ENCODE data around the gene CIAPIN1.

DNA sequence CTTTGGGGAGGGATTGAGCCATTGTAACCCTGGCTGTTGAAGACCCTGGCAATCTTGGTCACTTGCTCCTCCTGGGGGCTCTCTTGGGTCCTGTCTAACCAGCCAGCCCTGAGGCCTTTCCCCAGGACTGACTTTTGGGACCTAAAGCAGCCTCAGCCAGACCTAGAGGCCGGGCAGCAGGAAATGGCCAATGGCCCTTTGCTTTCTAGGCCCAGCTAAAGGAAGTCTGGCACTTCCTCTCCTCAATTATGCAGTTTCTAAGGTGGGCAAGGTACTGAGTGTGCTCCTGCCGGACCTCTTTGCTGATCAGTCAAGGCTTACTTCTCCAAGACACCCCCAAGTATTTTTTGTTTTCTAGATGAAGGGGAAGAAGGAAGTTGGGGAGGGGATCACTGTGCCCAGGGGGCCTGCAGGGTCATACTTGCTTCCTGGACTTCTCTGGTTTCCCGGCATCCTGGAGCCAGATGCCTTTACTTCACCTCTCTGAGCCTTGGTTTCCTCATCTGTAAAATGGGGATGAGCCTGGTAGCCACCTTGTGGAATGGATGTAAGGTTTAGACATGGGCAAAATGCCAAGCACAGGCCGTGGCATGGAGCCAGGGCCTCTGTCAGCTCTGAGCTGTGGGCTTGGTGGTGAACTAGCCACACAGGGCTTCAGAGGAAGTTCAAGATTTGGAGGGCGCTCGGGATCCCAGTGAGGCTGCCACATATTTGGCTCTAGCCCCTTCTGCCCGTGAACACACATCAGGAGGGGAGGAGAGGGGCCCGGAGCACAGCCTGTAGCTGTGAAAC, 66.3 kb downstream of the CIAPIN1 start:
- TF ChIP-seq EP300 (IDR thresholded peaks at IDR 0.05): no peak
- TF ChIP-seq, protein P1, sequence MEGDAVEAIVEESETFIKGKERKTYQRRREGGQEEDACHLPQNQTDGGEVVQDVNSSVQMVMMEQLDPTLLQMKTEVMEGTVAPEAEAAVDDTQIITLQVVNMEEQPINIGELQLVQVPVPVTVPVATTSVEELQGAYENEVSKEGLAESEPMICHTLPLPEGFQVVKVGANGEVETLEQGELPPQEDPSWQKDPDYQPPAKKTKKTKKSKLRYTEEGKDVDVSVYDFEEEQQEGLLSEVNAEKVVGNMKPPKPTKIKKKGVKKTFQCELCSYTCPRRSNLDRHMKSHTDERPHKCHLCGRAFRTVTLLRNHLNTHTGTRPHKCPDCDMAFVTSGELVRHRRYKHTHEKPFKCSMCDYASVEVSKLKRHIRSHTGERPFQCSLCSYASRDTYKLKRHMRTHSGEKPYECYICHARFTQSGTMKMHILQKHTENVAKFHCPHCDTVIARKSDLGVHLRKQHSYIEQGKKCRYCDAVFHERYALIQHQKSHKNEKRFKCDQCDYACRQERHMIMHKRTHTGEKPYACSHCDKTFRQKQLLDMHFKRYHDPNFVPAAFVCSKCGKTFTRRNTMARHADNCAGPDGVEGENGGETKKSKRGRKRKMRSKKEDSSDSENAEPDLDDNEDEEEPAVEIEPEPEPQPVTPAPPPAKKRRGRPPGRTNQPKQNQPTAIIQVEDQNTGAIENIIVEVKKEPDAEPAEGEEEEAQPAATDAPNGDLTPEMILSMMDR (IDR thresholded peaks at IDR 0.05): no peak
- no peak for TF ChIP-seq POLR2AphosphoS5 (IDR thresholded peaks at IDR 0.05)

Data from stomach (tissue), 4 donors.